NCI-H2081 (cell line): ENCODE data around the gene CHERP.
"Not testable (repeated sequence)": the region's sequence is repeated elsewhere in the genome, so short reads cannot be mapped to it uniquely, and the experiment has no call there.

Experiments used
- DNase-seq, 2 experiments: peaks; one replicate each; lab custom pipeline; 2025; lab: John Stamatoyannopoulos, UW

CHERP gene

GRCh38 chr19:16576690-16577530, 34.7 kb upstream of the CHERP start:
- no peak for DNase-seq

- no peak for DNase-seq
Measured at GRCh38 chr19:16575861-16576689, 33.8 kb upstream of the CHERP start.

- DNase-seq = no peak
Measured at GRCh38 chr19:16575282-16575681, 33.0 kb upstream of the CHERP start.

- DNase-seq = no peak
Measured at GRCh38 chr19:16573925-16574324, 31.7 kb upstream of the CHERP start.

- DNase-seq = no peak
Measured at GRCh38 chr19:16573296-16573695, 31.1 kb upstream of the CHERP start.

- peak; percentile 94 to 97 for DNase-seq
Measured at GRCh38 chr19:16572332-16573211, 30.3 kb upstream of the CHERP start, which contains the start of gene SLC35E1. Gene SLC35E1 (minus strand): TSS chr19:16572415. CDS start chr19:16572364, 51 bp downstream.

- DNase-seq = peak in 1 of 2 experiments; percentile 53
Measured at GRCh38 chr19:16571822-16572331, 29.6 kb upstream of the CHERP start.

GRCh38 chr19:16571283-16571682, 29.0 kb upstream of the CHERP start:
- DNase-seq = peak; percentile 40 to 49

GRCh38 chr19:16569609-16570320, 27.5 kb upstream of the CHERP start:
- DNase-seq = no peak

GRCh38 chr19:16566702-16567101, 24.5 kb upstream of the CHERP start:
- DNase-seq = no peak

- DNase-seq = no peak
Measured at GRCh38 chr19:16566161-16566560, 23.9 kb upstream of the CHERP start.

GRCh38 chr19:16564842-16565241, 22.6 kb upstream of the CHERP start:
- no peak for DNase-seq

GRCh38 chr19:16562608-16563025, 20.4 kb upstream of the CHERP start:
- DNase-seq = no peak

- DNase-seq = no peak
Measured at GRCh38 chr19:16561382-16561781, 19.1 kb upstream of the CHERP start.

GRCh38 chr19:16559780-16560276, 17.6 kb upstream of the CHERP start:
- no peak for DNase-seq

- no peak for DNase-seq
Measured at GRCh38 chr19:16554776-16555175, 12.5 kb upstream of the CHERP start.

GRCh38 chr19:16551902-16552301, 9.7 kb upstream of the CHERP start:
- not testable (repeated sequence) for DNase-seq

GRCh38 chr19:16548956-16549355, 6.7 kb upstream of the CHERP start:
- DNase-seq = no peak

GRCh38 chr19:16544473-16545231, 2.4 kb upstream of the CHERP start:
- DNase-seq = no peak

GRCh38 chr19:16543734-16544133, 1.5 kb upstream of the CHERP start:
- DNase-seq = not testable (repeated sequence)
